ENCODE measurements around the gene PDCD1. TPM values are rescaled to one million over a fixed set of nuclear protein-coding genes. Genes with fewer than 3 reads are reported as not detected.
"Not testable (repeated sequence)": the region's sequence is repeated elsewhere in the genome, so short reads cannot be mapped to it uniquely, and the experiment has no call there.

PDCD1 gene
- total RNA-seq, 1 donor from 2014 or later = not detected

DNA sequence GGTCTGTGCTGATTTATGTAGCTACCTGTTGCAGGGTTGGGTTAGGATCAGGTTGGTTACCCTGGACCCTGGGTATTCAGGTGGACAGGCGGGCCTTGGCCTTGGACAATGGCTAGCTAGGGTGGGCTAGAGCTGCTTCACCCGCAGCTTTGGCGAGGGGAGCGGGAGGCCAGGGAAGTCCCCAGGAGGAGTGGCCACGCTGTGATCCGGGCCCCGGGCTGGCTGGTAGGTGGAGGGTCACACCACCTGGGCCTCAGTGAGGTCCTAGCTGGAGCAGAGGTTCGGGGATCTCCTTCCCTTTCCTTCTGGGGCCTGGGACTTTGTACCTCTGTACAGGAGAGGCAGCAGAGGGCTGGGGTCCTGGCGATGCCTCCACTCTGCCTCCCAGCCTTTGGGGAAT is 20.6 kb upstream of the PDCD1 start:
- no peak for DNase-seq (ENCODE audit: low spot score)

GRCh38 chr2:241877989-241878970 is 19.6 kb upstream of the PDCD1 start:
- peak; percentile 78 for DNase-seq (ENCODE audit: low spot score)

- DNase-seq (ENCODE audit: low spot score) = no peak
These were observed 18.5 kb upstream of the PDCD1 start for GRCh38 chr2:241877197-241877685.

DNA sequence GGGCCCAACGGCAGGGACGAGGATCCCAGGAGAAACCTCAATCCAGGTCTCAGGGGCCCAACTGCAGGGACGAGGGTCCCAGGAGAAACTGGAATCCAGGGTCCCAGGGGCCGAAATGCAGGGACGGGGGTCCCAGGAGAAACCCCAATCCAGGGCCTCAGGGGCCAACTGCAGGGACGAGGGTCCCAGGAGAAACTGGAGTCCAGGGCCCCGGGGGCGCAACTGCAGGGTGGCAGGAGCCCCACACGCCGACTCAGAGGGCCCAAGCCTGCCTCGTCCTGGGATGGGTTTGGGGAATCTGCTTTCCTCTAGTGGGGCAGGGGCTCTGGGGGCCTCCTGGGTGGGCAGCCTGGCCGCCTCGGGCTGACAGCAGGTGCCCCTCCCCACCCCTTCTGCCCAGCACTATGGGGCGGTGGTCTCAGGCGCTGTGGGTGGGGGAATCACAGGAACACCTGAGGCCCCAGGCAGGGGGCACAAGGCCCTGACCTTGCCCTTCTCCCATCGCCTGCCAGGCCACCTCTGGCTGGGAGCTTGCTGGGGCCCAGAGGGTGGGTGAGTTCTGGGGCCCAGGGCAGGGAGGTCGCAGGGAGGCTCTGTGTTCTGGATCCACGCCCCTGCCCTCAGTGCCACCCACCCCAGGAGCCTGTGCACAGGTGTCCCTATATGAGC is 18.0 kb upstream of the PDCD1 start:
- DNase-seq (ENCODE audit: low spot score) = no peak

GRCh38 chr2:241875754-241876527 is 17.2 kb upstream of the PDCD1 start:
- DNase-seq (ENCODE audit: low spot score) = not testable (repeated sequence)

DNA sequence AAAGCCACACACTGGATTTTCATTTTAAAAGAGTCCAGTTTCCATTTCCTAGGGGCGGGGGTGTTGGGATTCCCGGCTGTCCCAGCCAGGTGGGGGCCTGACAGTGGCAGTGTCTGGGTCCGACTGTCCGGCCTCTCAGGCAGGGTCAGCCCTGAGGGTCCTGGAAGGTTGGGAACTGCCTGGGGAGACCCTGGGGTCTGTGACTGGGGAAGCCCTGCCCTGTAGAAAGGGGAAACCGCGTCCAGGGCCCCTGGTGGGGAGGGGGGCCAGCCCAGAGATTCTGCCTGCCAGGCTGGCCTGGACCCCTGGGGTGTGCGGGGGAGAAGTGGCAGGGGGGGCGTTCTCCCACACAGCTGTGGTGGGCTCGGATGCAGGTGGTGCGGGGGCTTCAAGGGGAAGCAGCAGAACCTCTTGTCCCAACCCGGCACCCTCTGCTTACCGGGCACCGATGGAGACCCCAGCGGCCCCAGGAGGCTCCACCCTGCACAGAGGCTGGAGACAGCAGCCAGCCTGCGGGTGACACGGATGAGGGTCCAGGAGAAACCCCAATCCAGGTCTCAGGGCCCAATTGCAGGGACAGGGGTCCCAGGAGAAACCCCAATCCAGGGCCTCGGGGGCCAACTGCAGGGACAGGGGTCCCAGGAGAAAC is 15.7 kb upstream of the PDCD1 start:
- no peak for DNase-seq (ENCODE audit: low spot score)

DNA sequence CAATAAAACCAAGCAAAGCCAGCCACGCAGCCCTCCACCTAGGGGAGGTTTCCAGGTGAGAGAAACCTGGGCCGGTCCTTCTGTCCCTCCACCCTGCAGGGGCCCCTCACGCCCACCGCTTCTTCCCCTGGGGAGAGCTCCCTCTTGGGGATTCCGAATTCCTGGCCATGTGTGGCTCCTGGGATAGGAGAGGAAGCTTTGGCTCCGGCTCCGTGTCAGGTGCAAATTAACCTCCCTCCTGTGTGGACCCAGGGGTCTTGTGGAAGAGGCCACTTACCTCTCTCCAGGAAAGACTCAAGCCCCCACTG is 15.1 kb upstream of the PDCD1 start:
- no peak for DNase-seq (ENCODE audit: low spot score)

GRCh38 chr2:241873081-241873802 is 14.5 kb upstream of the PDCD1 start:
- DNase-seq (ENCODE audit: low spot score) = no peak

- no peak for DNase-seq (ENCODE audit: low spot score)
These were observed 13.6 kb upstream of the PDCD1 start for GRCh38 chr2:241872313-241872642.

- DNase-seq (ENCODE audit: low spot score) = no peak
These were observed 13.0 kb upstream of the PDCD1 start for GRCh38 chr2:241871538-241872312.

GRCh38 chr2:241870611-241871537 is 12.2 kb upstream of the PDCD1 start:
- no peak for DNase-seq (ENCODE audit: low spot score)

DNA sequence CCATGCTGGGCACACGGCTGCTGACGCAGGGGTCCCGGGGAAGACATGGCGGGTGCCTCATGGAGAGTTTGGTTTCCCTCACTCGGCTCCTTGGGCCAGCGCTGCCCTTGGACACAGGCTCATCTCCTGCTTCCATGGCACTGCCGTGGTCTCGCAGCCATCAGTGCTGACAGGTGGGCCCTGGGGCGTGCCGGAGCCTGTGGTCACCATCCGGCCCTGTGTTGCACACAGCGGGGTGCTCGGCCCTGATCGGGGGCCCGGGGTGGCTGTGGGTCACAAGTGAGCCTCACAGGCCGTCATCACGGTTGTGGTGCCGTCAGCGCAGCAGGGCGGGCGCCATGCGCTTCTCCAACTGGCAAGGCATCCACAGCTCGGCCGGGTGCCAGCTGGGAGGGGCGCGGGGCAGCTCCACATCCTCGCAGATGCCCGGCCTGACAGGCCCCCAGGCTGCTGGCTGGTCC is 11.4 kb upstream of the PDCD1 start:
- no peak for DNase-seq (ENCODE audit: low spot score)

- DNase-seq (ENCODE audit: low spot score) = no peak
These were observed 10.6 kb upstream of the PDCD1 start, which contains the start of gene RTP5 for GRCh38 chr2:241869087-241869961. TSS of gene RTP5 (plus strand) at chr2:241869729. CDS start at chr2:241869757, 28 bp downstream.

DNA sequence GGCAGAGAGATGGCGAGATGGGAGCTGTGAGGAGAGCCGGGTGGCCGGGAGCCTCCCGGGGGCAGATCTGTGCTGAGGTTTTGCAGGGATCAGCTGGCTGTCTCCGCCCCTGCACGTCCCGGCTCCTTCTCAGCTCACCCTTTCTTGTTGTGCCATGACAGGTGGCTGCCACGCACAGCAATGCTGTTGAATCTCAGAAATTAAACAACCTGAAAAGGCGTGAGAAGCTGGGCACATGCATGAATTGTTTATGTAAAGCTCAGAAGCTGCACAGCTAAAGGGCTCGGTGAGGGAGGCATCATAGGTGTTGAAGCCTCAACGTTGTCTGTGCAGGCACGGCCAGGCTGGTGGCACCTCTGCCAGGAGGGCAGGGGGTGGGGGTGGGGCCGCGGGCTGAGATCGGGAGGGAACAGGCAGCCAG is 10.0 kb upstream of the PDCD1 start:
- DNase-seq (ENCODE audit: low spot score) = no peak

- no peak for DNase-seq (ENCODE audit: low spot score)
These were observed 9.2 kb upstream of the PDCD1 start for GRCh38 chr2:241867776-241868420.

GRCh38 chr2:241866790-241867645 is 8.3 kb upstream of the PDCD1 start:
- DNase-seq (ENCODE audit: low spot score) = no peak

Measured in umbilical cord (tissue), 2 donors.